Neural cell (in vitro differentiated cells): ENCODE measurements around the gene SFI1. TPM values are rescaled to one million over a fixed set of nuclear protein-coding genes. Genes with fewer than 3 reads are reported as not detected.

Experiments
- H2AFZ ChIP-seq: fragments of 200-600, 300-800 bp; sonication (generic), shearing (Covaris generic); 2 replicates; pipeline ENCODE4 v1.6.0; 2014; ENCODE audit warnings: low read depth, mild to moderate bottlenecking, antibody characterized with exemption, low read length, moderate library complexity
- H3F3A ChIP-seq: fragments of 200-600 bp; shearing (Covaris generic); 2 replicates; pipeline ENCODE4 v1.6.1; 2016; ENCODE audit warnings: mild to moderate bottlenecking, moderate library complexity, mixed read lengths, antibody characterized with exemption, low read length; ENCODE audit not compliant: insufficient read depth, poor library complexity, severe bottlenecking
- H3K27ac ChIP-seq: fragments of 200-600, 300-800 bp; sonication (generic), shearing (Covaris generic); 2 replicates; pipeline ENCODE4 v1.5.1; 2014; ENCODE audit warnings: mild to moderate bottlenecking, low read length, moderate library complexity
- H3K27me3 ChIP-seq: fragments of 300-800, 200-600 bp; sonication (generic), shearing (Covaris generic); 2 replicates; pipeline ENCODE4 v1.6.0; 2014; ENCODE audit warnings: mild to moderate bottlenecking, low read depth, low read length, moderate library complexity; ENCODE audit not compliant: insufficient read depth
- H3K36me3 ChIP-seq: fragments of 300-800, 200-600 bp; sonication (generic), shearing (Covaris generic); 2 replicates; pipeline ENCODE4 v1.5.1; 2014; ENCODE audit warnings: mild to moderate bottlenecking, antibody characterized with exemption, low read length, moderate library complexity; ENCODE audit not compliant: insufficient read depth
- H3K4me2 ChIP-seq: fragments of 300-800, 200-600 bp; sonication (generic), shearing (Covaris generic); 2 replicates; pipeline ENCODE4 v1.6.0; 2014; ENCODE audit warnings: mild to moderate bottlenecking, low read length
- H3K4me3 ChIP-seq: fragments of 300-800, 200-600 bp; sonication (generic), shearing (Covaris generic); 2 replicates; pipeline ENCODE4 v1.5.1; 2014; ENCODE audit warnings: mild to moderate bottlenecking, low read length, moderate library complexity
- H3K79me2 ChIP-seq: fragments of 200-600 bp; shearing (Covaris generic); replicated peaks from 2 replicates; pipeline ENCODE4 v1.6.0; 2014; ENCODE audit warnings: mild to moderate bottlenecking, low read length, moderate library complexity; ENCODE audit not compliant: insufficient read depth
- H3K9ac ChIP-seq: fragments of 300-800, 200-600 bp; sonication (generic), shearing (Covaris generic); 2 replicates; pipeline ENCODE4 v1.6.1; 2016; ENCODE audit warnings: mild to moderate bottlenecking, low read length, mixed read lengths
- H3K9me2 ChIP-seq: fragments of 200-600 bp; shearing (Covaris generic); 2 replicates; pipeline ENCODE4 v1.6.1; 2016; ENCODE audit warnings: mild to moderate bottlenecking, low read length, mixed read lengths; ENCODE audit not compliant: insufficient read depth
- H3K9me3 ChIP-seq: fragments of 200-600, 300-800 bp; sonication (generic), shearing (Covaris generic); 2 replicates; pipeline ENCODE4 v1.6.1; 2016; ENCODE audit warnings: mild to moderate bottlenecking, mixed run types, low read length, moderate library complexity, mixed read lengths
- H4K20me1 ChIP-seq: fragments of 200-600 bp; shearing (Covaris generic); 2 replicates; pipeline ENCODE4 v1.6.1; 2016; ENCODE audit warnings: mild to moderate bottlenecking, mixed run types; ENCODE audit not compliant: insufficient read depth
- CTCF ChIP-seq: fragments of 450-650 bp; IDR thresholded peaks from 2 replicates; pipeline ENCODE4 v1.5.1; 2014; ENCODE audit warnings: antibody characterized with exemption, mild to moderate bottlenecking, moderate library complexity; ENCODE audit not compliant: poor library complexity, severe bottlenecking
- EP300 ChIP-seq: fragments of 450-650 bp; conservative IDR thresholded peaks from 2 replicates; pipeline ENCODE4 v1.6.1; 2014; ENCODE audit warnings: antibody characterized with exemption, mild to moderate bottlenecking, moderate library complexity; ENCODE audit not compliant: poor library complexity, severe bottlenecking
- EZH2 ChIP-seq: fragments of 200-600, 300-800 bp; shearing (Covaris generic), sonication (generic); IDR thresholded peaks from 2 replicates; pipeline ENCODE4 v1.6.1; 2014; ENCODE audit warnings: antibody characterized with exemption, low read length, borderline replicate concordance, mild to moderate bottlenecking; ENCODE audit not compliant: insufficient read depth, poor library complexity, severe bottlenecking
- MXI1 ChIP-seq: fragments of 450-650 bp; conservative IDR thresholded peaks from 2 replicates; pipeline ENCODE4 v1.6.1; 2014; ENCODE audit warnings: antibody characterized with exemption, mild to moderate bottlenecking; ENCODE audit not compliant: poor library complexity, severe bottlenecking
- POLR2AphosphoS5 ChIP-seq: IDR thresholded peaks from 2 replicates; pipeline ENCODE4 v1.6.1; 2012
- RAD21 ChIP-seq: fragments of 450-650 bp; conservative IDR thresholded peaks from 2 replicates; pipeline ENCODE4 v1.6.1; 2014; ENCODE audit warnings: antibody characterized with exemption, mild to moderate bottlenecking, moderate library complexity
- REST ChIP-seq: IDR thresholded peaks from 2 replicates; pipeline ENCODE4 v1.6.1; 2012; ENCODE audit warnings: borderline replicate concordance
- SMC3 ChIP-seq: fragments of 450-650 bp; conservative IDR thresholded peaks from 2 replicates; pipeline ENCODE4 v1.6.1; 2014; ENCODE audit warnings: antibody characterized with exemption, mild to moderate bottlenecking, moderate library complexity; ENCODE audit not compliant: poor library complexity
- TAF1 ChIP-seq: IDR thresholded peaks from 2 replicates; pipeline ENCODE4 v1.6.1; 2012; ENCODE audit warnings: low read depth
- polyA plus RNA-seq: library from polyadenylated mRNA; depleted of rRNA; stranded (reverse); fragments of >200 nt; gene quantifications from 2 replicates; pipeline ENCODE4 v1.2.3, GENCODE V29; 2014

The SFI1 gene
- polyA plus RNA-seq, 1 donor from 2014 or later: 19.9 TPM

GRCh38 chr22:31530823-31531195 lies 34.5 kb downstream of the SFI1 start:
- Histone ChIP-seq H2AFZ (no peak overlapping the region), H3K9ac (no peak overlapping the region), H3F3A (no peaks in the 10 kb centered on the region), H3K27me3 (no peaks in the 10 kb centered on the region), H3K36me3 (no peaks in the 10 kb centered on the region), H4K20me1 (no peaks in the 10 kb centered on the region), H3K9me2 (no peaks in the 10 kb centered on the region), H3K4me3 (no peak overlapping the region), H3K79me2 (no peaks in the 10 kb centered on the region), H3K4me2 (no peak overlapping the region), H3K27ac (no peak overlapping the region), H3K9me3 (no peaks in the 10 kb centered on the region)
- TF ChIP-seq TAF1: no peak
- no peak for TF ChIP-seq EP300
- no peak for TF ChIP-seq MXI1
- TF ChIP-seq RAD21: no peak
- TF ChIP-seq SMC3: no peak
- no peak for TF ChIP-seq CTCF
- TF ChIP-seq EZH2: no peak
- no peak for TF ChIP-seq POLR2AphosphoS5
- no peak for TF ChIP-seq REST

GRCh38 chr22:31532060-31532459 lies 35.7 kb downstream of the SFI1 start:
- Histone ChIP-seq H3K36me3 (no peaks in the 10 kb centered on the region), H3K27me3 (no peaks in the 10 kb centered on the region), H3K9me3 (no peaks in the 10 kb centered on the region), H3K4me3 (no peak overlapping the region), H3K9ac (no peak overlapping the region), H3K27ac (no peak overlapping the region), H4K20me1 (no peaks in the 10 kb centered on the region), H3F3A (no peaks in the 10 kb centered on the region), H3K4me2 (no peak overlapping the region), H2AFZ (no peak overlapping the region), H3K79me2 (no peaks in the 10 kb centered on the region), H3K9me2 (no peaks in the 10 kb centered on the region)
- no peak for TF ChIP-seq MXI1
- no peak for TF ChIP-seq RAD21
- no peak for TF ChIP-seq SMC3
- TF ChIP-seq EZH2: no peak
- no peak for TF ChIP-seq CTCF
- TF ChIP-seq REST: no peak
- TF ChIP-seq EP300: no peak
- no peak for TF ChIP-seq TAF1
- no peak for TF ChIP-seq POLR2AphosphoS5
